Measurements from ENCODE around the gene TMBIM6.
"Not testable (repeated sequence)": the region's sequence is repeated elsewhere in the genome, so short reads cannot be mapped to it uniquely, and the experiment has no call there.

The TMBIM6 gene

DNA sequence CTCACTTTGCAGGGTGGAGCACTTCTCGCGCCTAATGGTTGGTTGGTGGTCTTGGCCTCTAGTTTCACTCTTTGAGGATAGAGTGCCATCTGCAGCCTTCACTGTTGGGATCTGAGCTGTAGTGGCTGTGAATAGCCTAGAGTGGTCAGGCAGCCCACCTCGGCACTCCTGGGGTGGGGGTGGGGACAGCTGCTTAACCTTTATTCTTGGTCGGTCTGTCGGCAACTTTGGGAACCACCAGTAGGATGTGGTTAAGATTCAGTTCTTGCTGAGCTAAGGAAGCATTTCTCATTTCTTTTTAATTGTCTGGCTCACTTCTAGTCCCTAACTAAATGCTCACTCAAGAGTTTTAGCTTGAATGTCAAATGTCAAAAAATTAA is 21.1 kb downstream of the TMBIM6 start:
- Histone ChIP-seq H3K27ac (no peak overlapping the region), H3K9ac (ENCODE audit: insufficient read length) (no peak overlapping the region), H3K9me3 (ENCODE audit: low read depth, low read length) (no peaks in the 10 kb centered on the region), H3K4me3 (no peak overlapping the region), H3K36me3 (ENCODE audit: insufficient read depth, low read length) (peaks cover 67% of the 10 kb centered on the region)
- no peak for TF ChIP-seq FOXP2 (optimal IDR thresholded peaks at IDR 0.05; ENCODE audit: control extremely low read depth, extremely low read length, insufficient read depth)
- TF ChIP-seq POLR2AphosphoS5 (IDR thresholded peaks at IDR 0.05; ENCODE audit: borderline replicate concordance, low read depth, low read length), result no peak
- TF ChIP-seq EZH2 (IDR thresholded peaks at IDR 0.05), result no peak
- no peak for DNase-seq (ENCODE audit: low read depth, low spot score)

GRCh38 chr12:49763006-49763591 is 21.7 kb downstream of the TMBIM6 start:
- Histone ChIP-seq H3K36me3 (ENCODE audit: insufficient read depth, low read length) (peaks cover 60% of the 10 kb centered on the region), H3K27ac (no peak overlapping the region), H3K9ac (ENCODE audit: insufficient read length) (no peak overlapping the region), H3K4me3 (no peak overlapping the region), H3K9me3 (ENCODE audit: low read depth, low read length) (no peaks in the 10 kb centered on the region)
- no peak for DNase-seq (ENCODE audit: low read depth, low spot score)
- TF ChIP-seq EZH2 (IDR thresholded peaks at IDR 0.05), result no peak
- no peak for TF ChIP-seq FOXP2 (optimal IDR thresholded peaks at IDR 0.05; ENCODE audit: control extremely low read depth, extremely low read length, insufficient read depth)
- TF ChIP-seq POLR2AphosphoS5 (IDR thresholded peaks at IDR 0.05; ENCODE audit: borderline replicate concordance, low read depth, low read length), result no peak

GRCh38 chr12:49764126-49764525 is 22.8 kb downstream of the TMBIM6 start:
- peaks cover 50% of the 10 kb centered on the region for H3K36me3 ChIP-seq (ENCODE audit: insufficient read depth, low read length)

GRCh38 chr12:49766115-49766455 is 24.7 kb downstream of the TMBIM6 start:
- Histone ChIP-seq H3K27ac (no peak overlapping the region), H3K9ac (ENCODE audit: insufficient read length) (no peak overlapping the region), H3K4me3 (no peak overlapping the region), H3K9me3 (ENCODE audit: low read depth, low read length) (no peaks in the 10 kb centered on the region), H3K36me3 (ENCODE audit: insufficient read depth, low read length) (peaks cover 34% of the 10 kb centered on the region)
- no peak for DNase-seq (ENCODE audit: low read depth, low spot score)
- TF ChIP-seq FOXP2 (optimal IDR thresholded peaks at IDR 0.05; ENCODE audit: control extremely low read depth, extremely low read length, insufficient read depth), result no peak
- TF ChIP-seq POLR2AphosphoS5 (IDR thresholded peaks at IDR 0.05; ENCODE audit: borderline replicate concordance, low read depth, low read length), result no peak
- TF ChIP-seq EZH2 (IDR thresholded peaks at IDR 0.05), result no peak

More at GRCh38 chr12:49764126-49764525, 22.8 kb downstream of the TMBIM6 start:
- no peak for TF ChIP-seq EZH2 (IDR thresholded peaks at IDR 0.05)
- TF ChIP-seq FOXP2 (optimal IDR thresholded peaks at IDR 0.05; ENCODE audit: control extremely low read depth, extremely low read length, insufficient read depth), result no peak
- no peak for TF ChIP-seq POLR2AphosphoS5 (IDR thresholded peaks at IDR 0.05; ENCODE audit: borderline replicate concordance, low read depth, low read length)
- no peaks in the 10 kb centered on the region for H3K9me3 ChIP-seq (ENCODE audit: low read depth, low read length)
- no peak for DNase-seq (ENCODE audit: low read depth, low spot score)
- H3K27ac ChIP-seq, result no peak overlapping the region; the same call in 1 of the 2 replicates
- H3K9ac ChIP-seq (ENCODE audit: insufficient read length), result no peak overlapping the region
- H3K4me3 ChIP-seq, result no peak overlapping the region

DNA sequence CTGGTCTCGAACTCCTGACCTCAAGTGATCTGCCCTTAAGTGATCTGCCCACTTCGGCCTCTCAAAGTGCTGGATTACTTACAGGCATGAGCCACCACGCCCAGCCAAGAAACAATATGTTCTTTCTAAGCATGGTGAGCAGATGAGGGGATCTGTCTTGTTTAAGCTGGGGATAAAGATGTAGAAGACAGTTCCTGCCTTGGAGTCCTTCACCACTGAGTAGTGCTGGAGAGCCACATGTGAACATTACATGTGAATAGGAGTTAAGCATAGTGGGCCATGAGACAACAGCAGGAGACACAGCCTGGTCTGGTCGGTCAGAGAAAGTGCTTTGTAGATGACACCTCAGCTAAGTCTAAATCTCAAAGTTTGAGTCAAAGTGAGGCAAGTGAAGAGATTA is 26.0 kb downstream of the TMBIM6 start:
- DNase-seq (ENCODE audit: low read depth, low spot score), result no peak
- H3K4me3 ChIP-seq, result no peak overlapping the region
- no peak for TF ChIP-seq EZH2 (IDR thresholded peaks at IDR 0.05)
- no peak for TF ChIP-seq FOXP2 (optimal IDR thresholded peaks at IDR 0.05; ENCODE audit: control extremely low read depth, extremely low read length, insufficient read depth)
- TF ChIP-seq POLR2AphosphoS5 (IDR thresholded peaks at IDR 0.05; ENCODE audit: borderline replicate concordance, low read depth, low read length), result no peak
- H3K27ac ChIP-seq, result no peak overlapping the region
- no peak overlapping the region for H3K9ac ChIP-seq (ENCODE audit: insufficient read length)
- H3K9me3 ChIP-seq (ENCODE audit: low read depth, low read length), result no peaks in the 10 kb centered on the region
- peaks cover 21% of the 10 kb centered on the region for H3K36me3 ChIP-seq (ENCODE audit: insufficient read depth, low read length)

- not testable (repeated sequence) for H3K9me3 ChIP-seq (ENCODE audit: low read depth, low read length); H3K9ac ChIP-seq (ENCODE audit: insufficient read length); H3K27ac ChIP-seq; H3K36me3 ChIP-seq (ENCODE audit: insufficient read depth, low read length); DNase-seq (ENCODE audit: low read depth, low spot score); H3K4me3 ChIP-seq
These were observed 31.7 kb downstream of the TMBIM6 start for GRCh38 chr12:49773102-49773501.

GRCh38 chr12:49776413-49776812 is 35.1 kb downstream of the TMBIM6 start:
- no peak overlapping the region; the same call in 1 of the 2 replicates for H3K4me3 ChIP-seq
- H3K36me3 ChIP-seq (ENCODE audit: insufficient read depth, low read length), result no peaks in the 10 kb centered on the region
- TF ChIP-seq FOXP2 (optimal IDR thresholded peaks at IDR 0.05; ENCODE audit: control extremely low read depth, extremely low read length, insufficient read depth) (no peak), EZH2 (IDR thresholded peaks at IDR 0.05) (no peak), POLR2AphosphoS5 (IDR thresholded peaks at IDR 0.05; ENCODE audit: borderline replicate concordance, low read depth, low read length) (no peak)
- no peak overlapping the region for H3K9ac ChIP-seq (ENCODE audit: insufficient read length)
- no peak for DNase-seq (ENCODE audit: low read depth, low spot score)
- H3K27ac ChIP-seq, result no peak overlapping the region
- H3K9me3 ChIP-seq (ENCODE audit: low read depth, low read length), result no peaks in the 10 kb centered on the region

GRCh38 chr12:49776858-49777257 is 35.5 kb downstream of the TMBIM6 start:
- Histone ChIP-seq H3K9ac (ENCODE audit: insufficient read length) (no peak overlapping the region), H3K4me3 (no peak overlapping the region), H3K36me3 (ENCODE audit: insufficient read depth, low read length) (no peaks in the 10 kb centered on the region), H3K9me3 (ENCODE audit: low read depth, low read length) (no peaks in the 10 kb centered on the region), H3K27ac (no peak overlapping the region)
- no peak for DNase-seq (ENCODE audit: low read depth, low spot score)
- TF ChIP-seq POLR2AphosphoS5 (IDR thresholded peaks at IDR 0.05; ENCODE audit: borderline replicate concordance, low read depth, low read length), result no peak
- TF ChIP-seq EZH2 (IDR thresholded peaks at IDR 0.05), result no peak
- no peak for TF ChIP-seq FOXP2 (optimal IDR thresholded peaks at IDR 0.05; ENCODE audit: control extremely low read depth, extremely low read length, insufficient read depth)

GRCh38 chr12:49777341-49777740 is 36.0 kb downstream of the TMBIM6 start:
- Histone ChIP-seq H3K27ac (no peak overlapping the region), H3K36me3 (ENCODE audit: insufficient read depth, low read length) (no peaks in the 10 kb centered on the region), H3K4me3 (no peak overlapping the region), H3K9me3 (ENCODE audit: low read depth, low read length) (no peaks in the 10 kb centered on the region), H3K9ac (ENCODE audit: insufficient read length) (no peak overlapping the region)
- TF ChIP-seq FOXP2 (optimal IDR thresholded peaks at IDR 0.05; ENCODE audit: control extremely low read depth, extremely low read length, insufficient read depth) (no peak), EZH2 (IDR thresholded peaks at IDR 0.05) (no peak), POLR2AphosphoS5 (IDR thresholded peaks at IDR 0.05; ENCODE audit: borderline replicate concordance, low read depth, low read length) (no peak)
- no peak for DNase-seq (ENCODE audit: low read depth, low spot score)
